ENCODE data around the gene SOWAHD.

SOWAHD gene

DNA sequence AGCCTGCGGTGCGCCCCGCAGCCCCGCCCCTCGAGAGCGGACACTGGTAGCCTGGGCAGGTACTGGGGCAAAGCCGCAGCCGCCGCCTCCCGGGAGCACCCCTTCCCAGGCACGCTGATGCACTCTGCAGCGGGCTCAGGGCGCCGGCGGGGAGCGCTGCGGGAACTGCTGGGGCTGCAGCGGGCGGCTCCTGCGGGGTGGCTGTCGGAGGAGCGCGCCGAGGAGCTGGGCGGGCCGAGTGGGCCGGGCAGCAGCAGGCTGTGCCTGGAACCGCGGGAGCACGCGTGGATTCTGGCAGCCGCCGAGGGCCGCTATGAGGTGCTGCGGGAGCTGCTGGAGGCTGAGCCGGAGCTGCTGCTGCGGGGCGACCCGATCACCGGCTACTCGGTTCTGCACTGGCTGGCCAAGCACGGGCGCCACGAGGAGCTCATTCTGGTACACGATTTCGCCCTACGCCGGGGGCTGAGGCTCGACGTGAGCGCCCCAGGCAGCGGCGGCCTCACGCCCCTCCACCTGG lies 401 bp downstream of the SOWAHD start:
- Histone ChIP-seq H3K36me3 (ENCODE audit: control insufficient read depth in 1 of 2, insufficient read depth in 2 of 2, low read length in 2 of 2) (no peaks in the 10 kb centered on the region), H3K27ac (ENCODE audit: low read depth, low read length) (no peak overlapping the region), H2AK5ac (ENCODE audit: low read length) (no peak overlapping the region), H3K4me1 (ENCODE audit: control insufficient read depth in 1 of 2, insufficient read depth in 2 of 2, low read length in 2 of 2) (peaks cover 11 to 14% of the 10 kb centered on the region in 2 experiments), H3K4ac (ENCODE audit: low read depth, low read length) (no peak overlapping the region), H2BK120ac (ENCODE audit: insufficient read depth, low read length, poor library complexity) (no peak overlapping the region), H3K23ac (ENCODE audit: low read length) (no peak overlapping the region), H3K9me3 (ENCODE audit: insufficient read depth, low read depth, low read length) (no peaks in the 10 kb centered on the region), H3K18ac (ENCODE audit: low read length) (no peak overlapping the region), H2BK12ac (ENCODE audit: low read length) (no peak overlapping the region), H3K4me2 (ENCODE audit: low read length) (peak overlapping the region; percentile 89), H4K12ac (ENCODE audit: low read depth, low read length) (peak overlapping the region; percentile 73), H3K4me3 (ENCODE audit: low read depth, low read length) (peak overlapping the region; percentile 70), H3K9ac (ENCODE audit: low read length) (no peak overlapping the region), H4K8ac (ENCODE audit: low read depth, low read length) (peak overlapping the region; percentile 48), H3K27me3 (ENCODE audit: insufficient read depth, low read length) (peaks cover 7% of the 10 kb centered on the region), H4K91ac (ENCODE audit: low read depth, low read length) (no peak overlapping the region), H3K79me2 (ENCODE audit: control insufficient read depth, insufficient read depth, low read length, poor library complexity) (no peaks in the 10 kb centered on the region), H2BK5ac (ENCODE audit: low read depth, low read length, poor library complexity) (no peak overlapping the region), H3K14ac (ENCODE audit: low read length) (no peak overlapping the region), H3K79me1 (ENCODE audit: low read length) (peaks cover 6% of the 10 kb centered on the region), H2AFZ (ENCODE audit: insufficient read depth, low read length, poor library complexity) (peak overlapping the region; percentile 78)
- no CpG with 5 or more reads among the region's 54 CpGs for WGBS (ENCODE audit: extremely low coverage, insufficient coverage, insufficient read length)
- peak in 1 of 2 donors; percentile 36 for DNase-seq

DNA sequence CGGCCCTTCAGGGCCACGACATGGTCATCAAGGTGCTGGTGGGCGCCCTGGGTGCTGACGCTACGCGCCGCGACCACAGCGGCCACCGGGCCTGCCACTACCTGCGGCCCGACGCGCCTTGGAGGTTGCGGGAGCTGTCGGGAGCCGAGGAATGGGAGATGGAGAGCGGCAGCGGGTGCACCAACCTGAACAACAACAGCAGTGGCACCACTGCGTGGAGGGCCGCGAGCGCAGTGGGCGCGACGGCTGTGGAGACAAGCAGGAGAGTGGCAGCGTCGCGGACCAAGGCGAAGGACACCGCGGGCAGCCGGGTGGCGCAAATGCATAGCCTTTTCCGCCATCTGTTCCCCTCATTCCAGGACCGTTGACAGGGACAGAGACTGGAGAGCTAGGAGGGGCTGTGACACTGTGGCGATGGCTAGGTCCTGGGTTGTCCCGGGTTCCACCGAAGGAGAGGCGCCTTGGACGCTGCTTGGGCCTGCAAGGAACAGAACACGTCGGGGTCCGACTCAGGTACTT lies 919 bp downstream of the SOWAHD start:
- Histone ChIP-seq H2BK5ac (ENCODE audit: low read depth, low read length, poor library complexity) (no peak overlapping the region), H2AFZ (ENCODE audit: insufficient read depth, low read length, poor library complexity) (peak overlapping the region; percentile 50), H2BK12ac (ENCODE audit: low read length) (no peak overlapping the region), H3K23ac (ENCODE audit: low read length) (no peak overlapping the region), H3K4ac (ENCODE audit: low read depth, low read length) (no peak overlapping the region), H4K8ac (ENCODE audit: low read depth, low read length) (peak overlapping the region; percentile 48), H3K27me3 (ENCODE audit: insufficient read depth, low read length) (peaks cover 7% of the 10 kb centered on the region), H3K9me3 (ENCODE audit: insufficient read depth, low read depth, low read length) (no peaks in the 10 kb centered on the region), H3K79me1 (ENCODE audit: low read length) (peaks cover 6% of the 10 kb centered on the region), H3K14ac (ENCODE audit: low read length) (peak overlapping the region; percentile 44), H3K36me3 (ENCODE audit: control insufficient read depth in 1 of 2, insufficient read depth in 2 of 2, low read length in 2 of 2) (no peaks in the 10 kb centered on the region), H2AK5ac (ENCODE audit: low read length) (peak overlapping the region; percentile 48), H2BK120ac (ENCODE audit: insufficient read depth, low read length, poor library complexity) (no peak overlapping the region), H3K18ac (ENCODE audit: low read length) (no peak overlapping the region), H3K9ac (ENCODE audit: low read length) (no peak overlapping the region), H4K91ac (ENCODE audit: low read depth, low read length) (peak overlapping the region; percentile 5), H3K4me1 (ENCODE audit: control insufficient read depth in 1 of 2, insufficient read depth in 2 of 2, low read length in 2 of 2) (peaks cover 11 to 14% of the 10 kb centered on the region in 2 experiments), H3K79me2 (ENCODE audit: control insufficient read depth, insufficient read depth, low read length, poor library complexity) (no peaks in the 10 kb centered on the region), H4K12ac (ENCODE audit: low read depth, low read length) (peak overlapping the region; percentile 73), H3K4me2 (ENCODE audit: low read length) (peak overlapping the region; percentile 89), H3K4me3 (ENCODE audit: low read depth, low read length) (no peak overlapping the region), H3K27ac (ENCODE audit: low read depth, low read length) (no peak overlapping the region)
- no peak for DNase-seq
- no CpG with 5 or more reads among the region's 44 CpGs for WGBS (ENCODE audit: extremely low coverage, insufficient coverage, insufficient read length)

DNA sequence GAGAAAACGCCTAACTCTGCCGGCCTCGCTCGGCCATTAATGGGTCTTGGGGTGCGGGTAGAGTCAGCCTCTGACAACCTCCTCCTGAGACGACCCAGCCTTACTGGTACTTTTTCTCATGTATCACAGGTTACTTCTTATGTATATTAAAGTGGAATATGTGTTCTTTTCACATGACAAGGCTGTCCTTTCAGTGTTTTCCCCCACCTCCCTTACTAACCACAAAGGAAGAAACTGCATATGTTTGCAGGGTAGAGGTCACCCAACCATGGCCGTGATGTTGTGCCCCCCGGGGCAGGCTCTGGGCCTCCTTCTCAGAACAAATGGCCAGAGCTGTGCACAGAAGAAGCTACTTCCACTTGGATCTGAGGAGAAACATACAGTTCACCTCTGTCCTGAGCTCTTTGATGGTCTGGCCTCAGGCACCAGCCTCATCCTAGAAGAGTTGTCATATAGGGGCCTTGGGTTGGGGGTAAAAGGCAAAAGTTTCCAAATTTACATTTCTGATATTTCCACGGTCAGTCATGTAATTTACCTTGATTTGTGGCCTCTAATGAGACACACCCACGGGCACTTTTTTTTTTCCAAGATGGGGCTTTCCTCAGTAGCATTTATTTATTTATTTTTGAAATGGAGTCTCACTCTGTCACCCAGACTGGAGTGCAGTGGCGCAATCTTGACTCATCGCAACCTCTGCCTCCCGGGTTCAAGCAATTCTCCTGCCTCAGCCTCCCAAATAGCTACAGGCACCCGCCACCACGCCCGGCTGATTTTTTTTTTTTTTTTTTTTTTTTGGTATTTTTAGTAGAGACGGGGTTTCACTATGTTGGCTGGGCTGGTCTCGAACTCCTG lies 1.9 kb downstream of the SOWAHD start:
- H3K14ac ChIP-seq (ENCODE audit: low read length) = no peak overlapping the region
- H2BK5ac ChIP-seq (ENCODE audit: low read depth, low read length, poor library complexity) = no peak overlapping the region
- no peaks in the 10 kb centered on the region for H3K79me2 ChIP-seq (ENCODE audit: control insufficient read depth, insufficient read depth, low read length, poor library complexity)
- no CpG with 5 or more reads among the region's 18 CpGs for WGBS (ENCODE audit: extremely low coverage, insufficient coverage, insufficient read length)
- H2BK120ac ChIP-seq (ENCODE audit: insufficient read depth, low read length, poor library complexity) = no peak overlapping the region
- H2BK12ac ChIP-seq (ENCODE audit: low read length) = no peak overlapping the region
- H3K9me3 ChIP-seq (ENCODE audit: insufficient read depth, low read depth, low read length) = no peaks in the 10 kb centered on the region
- H3K79me1 ChIP-seq (ENCODE audit: low read length) = peaks cover 6% of the 10 kb centered on the region
- no peak overlapping the region for H2AFZ ChIP-seq (ENCODE audit: insufficient read depth, low read length, poor library complexity)
- no peak overlapping the region for H2AK5ac ChIP-seq (ENCODE audit: low read length)
- no peak overlapping the region for H4K12ac ChIP-seq (ENCODE audit: low read depth, low read length)
- H3K4ac ChIP-seq (ENCODE audit: low read depth, low read length) = no peak overlapping the region
- no peak overlapping the region for H3K18ac ChIP-seq (ENCODE audit: low read length)
- H4K91ac ChIP-seq (ENCODE audit: low read depth, low read length) = no peak overlapping the region
- no peak overlapping the region for H3K27ac ChIP-seq (ENCODE audit: low read depth, low read length)
- no peak overlapping the region for H3K9ac ChIP-seq (ENCODE audit: low read length)
- no peaks in the 10 kb centered on the region for H3K36me3 ChIP-seq (ENCODE audit: control insufficient read depth in 1 of 2, insufficient read depth in 2 of 2, low read length in 2 of 2)
- peaks cover 7% of the 10 kb centered on the region for H3K27me3 ChIP-seq (ENCODE audit: insufficient read depth, low read length)
- H3K23ac ChIP-seq (ENCODE audit: low read length) = no peak overlapping the region
- no peak overlapping the region for H3K4me2 ChIP-seq (ENCODE audit: low read length)
- no peak overlapping the region for H3K4me3 ChIP-seq (ENCODE audit: low read depth, low read length)
- no peak overlapping the region for H4K8ac ChIP-seq (ENCODE audit: low read depth, low read length)
- peaks cover 11 to 14% of the 10 kb centered on the region in 2 experiments for H3K4me1 ChIP-seq (ENCODE audit: control insufficient read depth in 1 of 2, insufficient read depth in 2 of 2, low read length in 2 of 2)
- DNase-seq = peak; percentile 59 to 78

DNA sequence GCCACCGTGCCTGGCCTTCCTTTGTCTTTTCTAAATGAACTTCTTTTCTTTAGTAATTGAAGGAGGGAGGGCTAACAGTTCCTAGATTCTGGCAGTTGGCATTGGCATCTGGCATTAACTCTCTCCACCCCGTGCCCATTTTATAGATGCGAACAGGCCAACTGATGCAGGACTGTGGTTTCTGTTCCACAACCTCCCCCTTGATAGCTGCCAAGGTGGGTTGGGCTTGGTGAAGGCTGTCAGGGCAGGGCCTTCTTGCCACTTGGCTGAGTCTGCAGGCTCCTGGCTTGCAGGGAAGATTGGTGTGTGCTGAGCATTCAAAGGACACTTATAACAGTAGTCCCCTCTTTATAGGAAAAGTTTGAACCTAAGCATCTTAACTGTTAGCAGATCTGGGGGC lies 4.3 kb downstream of the SOWAHD start:
- no CpG with 5 or more reads among the region's 3 CpGs for WGBS (ENCODE audit: extremely low coverage, insufficient coverage, insufficient read length)

More for the DNA sequence above, 4.3 kb downstream of the SOWAHD start:
- H3K4me1 ChIP-seq (ENCODE audit: control insufficient read depth in 1 of 2, insufficient read depth in 2 of 2, low read length in 2 of 2) = peaks cover 9 to 12% of the 10 kb centered on the region in 2 experiments
- no peak overlapping the region for H3K9ac ChIP-seq (ENCODE audit: low read length)
- H3K18ac ChIP-seq (ENCODE audit: low read length) = no peak overlapping the region
- H3K4ac ChIP-seq (ENCODE audit: low read depth, low read length) = no peak overlapping the region
- no peak overlapping the region for H4K12ac ChIP-seq (ENCODE audit: low read depth, low read length)
- H4K91ac ChIP-seq (ENCODE audit: low read depth, low read length) = no peak overlapping the region
- no peak overlapping the region for H3K4me2 ChIP-seq (ENCODE audit: low read length)
- no peak overlapping the region for H2BK120ac ChIP-seq (ENCODE audit: insufficient read depth, low read length, poor library complexity)
- no peak overlapping the region for H2BK12ac ChIP-seq (ENCODE audit: low read length)
- no peaks in the 10 kb centered on the region for H3K36me3 ChIP-seq (ENCODE audit: control insufficient read depth in 1 of 2, insufficient read depth in 2 of 2, low read length in 2 of 2)
- no peak overlapping the region for H2BK5ac ChIP-seq (ENCODE audit: low read depth, low read length, poor library complexity)
- H2AK5ac ChIP-seq (ENCODE audit: low read length) = no peak overlapping the region
- H3K79me1 ChIP-seq (ENCODE audit: low read length) = peaks cover 5% of the 10 kb centered on the region
- no peak overlapping the region for H4K8ac ChIP-seq (ENCODE audit: low read depth, low read length)
- peaks cover 7% of the 10 kb centered on the region for H3K27me3 ChIP-seq (ENCODE audit: insufficient read depth, low read length)
- H3K79me2 ChIP-seq (ENCODE audit: control insufficient read depth, insufficient read depth, low read length, poor library complexity) = no peaks in the 10 kb centered on the region
- no peak overlapping the region for H3K14ac ChIP-seq (ENCODE audit: low read length)
- no peak overlapping the region for H3K4me3 ChIP-seq (ENCODE audit: low read depth, low read length)
- no peak overlapping the region for H2AFZ ChIP-seq (ENCODE audit: insufficient read depth, low read length, poor library complexity)
- no peak overlapping the region for H3K27ac ChIP-seq (ENCODE audit: low read depth, low read length)
- no peaks in the 10 kb centered on the region for H3K9me3 ChIP-seq (ENCODE audit: insufficient read depth, low read depth, low read length)
- DNase-seq = no peak
- no peak overlapping the region for H3K23ac ChIP-seq (ENCODE audit: low read length)
